ENCODE data around the gene DHPS. TPM values are rescaled to one million over a fixed set of nuclear protein-coding genes. Genes with fewer than 3 reads are reported as not detected.

DHPS gene
- total and polyA plus RNA-seq, 5 donors from 2014 or later = 78.5 to 122 (median 98.2) TPM

GRCh38 chr19:12723381-12723640 is 41.6 kb upstream of the DHPS start:
- H3K9me3 ChIP-seq (ENCODE audit: control insufficient read depth in 2 of 2, low read length in 2 of 2) = no peaks in the 10 kb centered on the region
- ATAC-seq (ENCODE audit: low read depth in 2 of 2) (no peak), DNase-seq (peak in 1 of 3 donors; percentile 21)
- Mint-ChIP-seq H3K27me3 (peaks cover 7% of the 10 kb centered on the region), H3K36me3 (peaks cover 3% of the 10 kb centered on the region), H3K4me1 (peaks cover 9 to 50% (median 33%) of the 10 kb centered on the region in 4 donors), H3K9me3 (peaks cover 0 to 4% (median 0%) of the 10 kb centered on the region in 7 donors), H3K4me3 (peak overlapping the region; percentile 93 to 95 (median 94)), H3K27ac (peak overlapping the region; percentile 83 to 97 (median 94))
- H3K36me3 ChIP-seq (ENCODE audit: control insufficient read depth, insufficient read depth, low read length) = peaks cover 11% of the 10 kb centered on the region
- peak overlapping the region; percentile 86 for H3K27ac ChIP-seq (ENCODE audit: insufficient read depth, low read length, poor library complexity, severe bottlenecking)
- peak overlapping the region; percentile 92 for H3K4me3 ChIP-seq (ENCODE audit: low read depth, low read length)
- no peaks in the 10 kb centered on the region for H3K27me3 ChIP-seq (ENCODE audit: control insufficient read depth, insufficient read depth, low read length)
- H3K4me1 ChIP-seq (ENCODE audit: control insufficient read depth, insufficient read depth, low read length, poor library complexity, severe bottlenecking) = peaks cover 34% of the 10 kb centered on the region

DNA sequence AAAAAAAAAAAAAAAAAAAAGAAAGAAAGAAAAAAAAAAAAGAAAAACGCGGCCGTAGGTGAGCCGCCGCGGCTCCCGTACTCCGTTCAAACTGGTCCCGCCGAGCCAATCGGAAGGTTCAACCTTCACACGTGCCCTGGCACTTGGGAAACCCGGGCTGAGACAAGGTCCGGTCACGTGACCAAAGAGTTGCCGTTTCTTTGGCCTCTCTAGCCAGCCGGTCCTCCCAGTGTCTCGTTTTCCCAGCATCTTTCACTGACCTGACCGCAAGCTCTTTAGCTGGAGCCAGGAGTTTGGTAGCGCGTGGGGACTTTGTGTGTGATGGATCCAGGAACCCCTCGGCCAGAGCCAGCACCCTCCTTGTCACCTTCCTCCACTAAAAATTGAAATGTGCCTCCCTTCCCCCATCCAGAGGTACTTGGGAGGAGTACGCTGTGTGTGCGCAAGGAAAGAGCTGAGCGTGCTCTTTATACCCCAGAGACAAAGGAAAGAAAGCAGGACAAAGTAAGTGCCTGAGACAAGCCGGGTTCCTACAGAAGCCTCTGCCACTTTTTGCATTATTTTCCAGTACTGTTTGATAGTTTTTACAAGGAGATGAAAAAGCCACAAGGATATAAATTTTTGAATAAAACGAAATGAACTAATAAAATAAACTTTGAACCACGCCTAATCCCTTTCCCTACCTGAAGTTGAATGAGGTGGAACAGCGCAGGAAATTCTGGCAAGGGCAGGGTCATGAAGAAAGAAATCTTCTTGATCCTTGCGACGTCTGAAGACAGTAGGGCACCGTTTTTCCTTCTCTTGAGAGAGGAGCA is 41.1 kb upstream of the DHPS start:
- DNase-seq = peak; percentile 92 to 98 (median 93)
- H3K4me3 ChIP-seq (ENCODE audit: low read depth, low read length) = peak overlapping the region; percentile 92
- H3K9me3 ChIP-seq (ENCODE audit: control insufficient read depth in 2 of 2, low read length in 2 of 2) = no peaks in the 10 kb centered on the region
- Mint-ChIP-seq H3K27ac (peak overlapping the region; percentile 83 to 97 (median 94)), H3K9me3 (peaks cover 0 to 4% (median 0%) of the 10 kb centered on the region in 7 donors), H3K27me3 (peaks cover 7% of the 10 kb centered on the region), H3K4me1 (peaks cover 9 to 50% (median 33%) of the 10 kb centered on the region in 4 donors), H3K4me3 (peak overlapping the region; percentile 93 to 95 (median 94)), H3K36me3 (peaks cover 3% of the 10 kb centered on the region)
- H3K27me3 ChIP-seq (ENCODE audit: control insufficient read depth, insufficient read depth, low read length) = no peaks in the 10 kb centered on the region
- peak; percentile 92 to 94 for ATAC-seq (ENCODE audit: low read depth in 2 of 2)
- H3K36me3 ChIP-seq (ENCODE audit: control insufficient read depth, insufficient read depth, low read length) = peaks cover 8% of the 10 kb centered on the region
- H3K4me1 ChIP-seq (ENCODE audit: control insufficient read depth, insufficient read depth, low read length, poor library complexity, severe bottlenecking) = peaks cover 34% of the 10 kb centered on the region
- H3K27ac ChIP-seq (ENCODE audit: insufficient read depth, low read length, poor library complexity, severe bottlenecking) = peak overlapping the region; percentile 86

- H3K9me3 ChIP-seq (ENCODE audit: control insufficient read depth in 2 of 2, low read length in 2 of 2) = no peaks in the 10 kb centered on the region
- peak overlapping the region; percentile 93 to 97 (median 94) for H3K4me3 Mint-ChIP-seq
- peaks cover 3% of the 10 kb centered on the region for H3K36me3 Mint-ChIP-seq
These were observed 40.2 kb upstream of the DHPS start for GRCh38 chr19:12721656-12722565.

GRCh38 chr19:12720851-12721655 is 39.4 kb upstream of the DHPS start:
- Histone ChIP-seq H3K4me3 (ENCODE audit: low read depth, low read length) (peak overlapping the region; percentile 62), H3K4me1 (ENCODE audit: control insufficient read depth, insufficient read depth, low read length, poor library complexity, severe bottlenecking) (peaks cover 34% of the 10 kb centered on the region), H3K36me3 (ENCODE audit: control insufficient read depth, insufficient read depth, low read length) (peaks cover 7% of the 10 kb centered on the region), H3K9me3 (ENCODE audit: control insufficient read depth in 2 of 2, low read length in 2 of 2) (no peaks in the 10 kb centered on the region), H3K27me3 (ENCODE audit: control insufficient read depth, insufficient read depth, low read length) (no peaks in the 10 kb centered on the region), H3K27ac (ENCODE audit: insufficient read depth, low read length, poor library complexity, severe bottlenecking) (peak overlapping the region; percentile 86)
- H3K4me1 Mint-ChIP-seq = peaks cover 4 to 49% (median 35%) of the 10 kb centered on the region in 4 donors
- H3K4me3 Mint-ChIP-seq = peak overlapping the region; percentile 90 to 97 (median 94)
- H3K9me3 Mint-ChIP-seq = peaks cover 0 to 4% (median 0%) of the 10 kb centered on the region in 7 donors
- peak in 1 of 3 donors; percentile 51 for DNase-seq
- H3K27ac Mint-ChIP-seq = peak overlapping the region; percentile 92 to 97 (median 95)
- H3K27me3 Mint-ChIP-seq = peaks cover 7% of the 10 kb centered on the region
- H3K36me3 Mint-ChIP-seq = peaks cover 5% of the 10 kb centered on the region
- no peak for ATAC-seq (ENCODE audit: low read depth in 2 of 2)

More at GRCh38 chr19:12721656-12722565, 40.2 kb upstream of the DHPS start:
- Mint-ChIP-seq H3K27ac (peak overlapping the region; percentile 92 to 97 (median 95)), H3K4me1 (peaks cover 9 to 50% (median 33%) of the 10 kb centered on the region in 4 donors), H3K27me3 (peaks cover 7% of the 10 kb centered on the region), H3K9me3 (peaks cover 0 to 4% (median 0%) of the 10 kb centered on the region in 7 donors)
- H3K27me3 ChIP-seq (ENCODE audit: control insufficient read depth, insufficient read depth, low read length) = no peaks in the 10 kb centered on the region
- peak in 1 of 2 donors; percentile 25 for ATAC-seq (ENCODE audit: low read depth in 2 of 2)
- peak overlapping the region; percentile 86 for H3K27ac ChIP-seq (ENCODE audit: insufficient read depth, low read length, poor library complexity, severe bottlenecking)
- H3K4me3 ChIP-seq (ENCODE audit: low read depth, low read length) = peak overlapping the region; percentile 62
- peaks cover 7% of the 10 kb centered on the region for H3K36me3 ChIP-seq (ENCODE audit: control insufficient read depth, insufficient read depth, low read length)
- peaks cover 34% of the 10 kb centered on the region for H3K4me1 ChIP-seq (ENCODE audit: control insufficient read depth, insufficient read depth, low read length, poor library complexity, severe bottlenecking)
- peak; percentile 48 to 63 (median 48) for DNase-seq

- H3K27me3 ChIP-seq (ENCODE audit: control insufficient read depth, insufficient read depth, low read length) = no peaks in the 10 kb centered on the region
- peaks cover 8% of the 10 kb centered on the region for H3K36me3 ChIP-seq (ENCODE audit: control insufficient read depth, insufficient read depth, low read length)
- peak overlapping the region; percentile 23 for H3K27ac ChIP-seq (ENCODE audit: insufficient read depth, low read length, poor library complexity, severe bottlenecking)
- no peaks in the 10 kb centered on the region for H3K9me3 ChIP-seq (ENCODE audit: control insufficient read depth in 2 of 2, low read length in 2 of 2)
- H3K4me1 Mint-ChIP-seq = peaks cover 4 to 49% (median 35%) of the 10 kb centered on the region in 4 donors
- peaks cover 0 to 4% (median 0%) of the 10 kb centered on the region in 7 donors for H3K9me3 Mint-ChIP-seq
- peak overlapping the region; percentile 38 to 93 (median 84) for H3K27ac Mint-ChIP-seq
- ATAC-seq (ENCODE audit: low read depth in 2 of 2) (no peak), DNase-seq (no peak)
- H3K4me3 Mint-ChIP-seq = peak overlapping the region; percentile 85 to 93 (median 90)
- H3K27me3 Mint-ChIP-seq = peaks cover 7% of the 10 kb centered on the region
- peak overlapping the region; percentile 37 for H3K4me3 ChIP-seq (ENCODE audit: low read depth, low read length)
- peaks cover 34% of the 10 kb centered on the region for H3K4me1 ChIP-seq (ENCODE audit: control insufficient read depth, insufficient read depth, low read length, poor library complexity, severe bottlenecking)
- H3K36me3 Mint-ChIP-seq = peaks cover 9% of the 10 kb centered on the region
These were observed 38.6 kb upstream of the DHPS start for GRCh38 chr19:12720296-12720695.

DNA sequence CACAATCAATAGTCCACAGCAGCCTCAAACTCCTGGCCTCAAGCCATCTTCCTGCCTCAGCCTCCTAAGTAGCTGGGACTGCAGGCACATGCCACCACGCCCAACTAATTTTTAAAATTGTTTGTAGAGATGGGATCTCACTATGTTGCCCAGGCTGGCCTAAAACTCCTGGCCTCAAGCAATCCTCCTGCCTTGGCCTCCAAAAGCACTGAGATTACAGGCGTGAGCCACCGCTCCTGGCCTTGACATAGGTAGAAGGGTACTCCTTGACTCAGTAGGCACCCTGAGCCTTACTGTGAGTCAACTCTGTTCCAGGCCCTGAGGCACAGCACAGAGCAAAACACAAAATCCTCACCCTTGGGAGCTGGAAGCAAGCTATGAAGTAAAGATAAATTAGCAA is 34.2 kb upstream of the DHPS start:
- H3K27ac Mint-ChIP-seq = no peak overlapping the region
- H3K36me3 ChIP-seq (ENCODE audit: control insufficient read depth, insufficient read depth, low read length) = peaks cover 36% of the 10 kb centered on the region
- H3K4me1 Mint-ChIP-seq = peaks cover 0 to 23% (median 10%) of the 10 kb centered on the region in 4 donors
- H3K4me3 Mint-ChIP-seq = no peak overlapping the region
- no peaks in the 10 kb centered on the region for H3K9me3 Mint-ChIP-seq
- H3K4me1 ChIP-seq (ENCODE audit: control insufficient read depth, insufficient read depth, low read length, poor library complexity, severe bottlenecking) = peaks cover 7% of the 10 kb centered on the region
- DNase-seq (no peak), ATAC-seq (ENCODE audit: low read depth in 2 of 2) (no peak)
- H3K27ac ChIP-seq (ENCODE audit: insufficient read depth, low read length, poor library complexity, severe bottlenecking) = no peak overlapping the region
- H3K4me3 ChIP-seq (ENCODE audit: low read depth, low read length) = no peak overlapping the region
- H3K9me3 ChIP-seq (ENCODE audit: control insufficient read depth in 2 of 2, low read length in 2 of 2) = no peaks in the 10 kb centered on the region
- no peaks in the 10 kb centered on the region for H3K27me3 Mint-ChIP-seq
- H3K36me3 Mint-ChIP-seq = peaks cover 15% of the 10 kb centered on the region
- no peaks in the 10 kb centered on the region for H3K27me3 ChIP-seq (ENCODE audit: control insufficient read depth, insufficient read depth, low read length)

- no peak for DNase-seq
- peaks cover 20% of the 10 kb centered on the region for H3K36me3 Mint-ChIP-seq
- H3K36me3 ChIP-seq (ENCODE audit: control insufficient read depth, insufficient read depth, low read length) = peaks cover 41% of the 10 kb centered on the region
These were observed 33.4 kb upstream of the DHPS start for GRCh38 chr19:12715102-12715501.

More at GRCh38 chr19:12715102-12715501, 33.4 kb upstream of the DHPS start:
- Histone ChIP-seq H3K9me3 (ENCODE audit: control insufficient read depth in 2 of 2, low read length in 2 of 2) (no peaks in the 10 kb centered on the region), H3K27me3 (ENCODE audit: control insufficient read depth, insufficient read depth, low read length) (no peaks in the 10 kb centered on the region), H3K4me1 (ENCODE audit: control insufficient read depth, insufficient read depth, low read length, poor library complexity, severe bottlenecking) (no peaks in the 10 kb centered on the region), H3K27ac (ENCODE audit: insufficient read depth, low read length, poor library complexity, severe bottlenecking) (no peak overlapping the region), H3K4me3 (ENCODE audit: low read depth, low read length) (no peak overlapping the region)
- no peaks in the 10 kb centered on the region for H3K9me3 Mint-ChIP-seq
- H3K27ac Mint-ChIP-seq = no peak overlapping the region
- H3K27me3 Mint-ChIP-seq = no peaks in the 10 kb centered on the region
- ATAC-seq (ENCODE audit: low read depth in 2 of 2) = no peak
- no peak overlapping the region for H3K4me3 Mint-ChIP-seq
- peaks cover 0 to 16% (median 4%) of the 10 kb centered on the region in 4 donors for H3K4me1 Mint-ChIP-seq
